NCI-H748 treated with DMSO at 0.1 percent for 48 hours (cell line): ENCODE results near the gene LOX.

Experiments used
- DNase-seq: peaks from one replicate; lab custom pipeline; 2025; lab: John Stamatoyannopoulos, UW

Gene LOX

GRCh38 chr5:122078116-122079110 lies at the start of gene LOX:
Gene LOX, minus strand, starts transcription at chr5:122078259. Its CDS starts 274 bp downstream, at chr5:122077985.
- peak; percentile 35 for DNase-seq

- no peak for DNase-seq
Measured at GRCh38 chr5:122126756-122127321, 48.8 kb upstream of the LOX start.

- DNase-seq, result no peak
Measured at GRCh38 chr5:122126177-122126755, 48.2 kb upstream of the LOX start.

GRCh38 chr5:122124766-122125165 lies 46.7 kb upstream of the LOX start:
- no peak for DNase-seq

GRCh38 chr5:122121479-122122465 lies 43.7 kb upstream of the LOX start:
- no peak for DNase-seq

- DNase-seq, result no peak
Measured at GRCh38 chr5:122120957-122121356, 42.9 kb upstream of the LOX start.

- DNase-seq, result no peak
Measured at GRCh38 chr5:122120493-122120892, 42.4 kb upstream of the LOX start.

- no peak for DNase-seq
Measured at GRCh38 chr5:122119205-122119604, 41.1 kb upstream of the LOX start.

- DNase-seq, result no peak
Measured at GRCh38 chr5:122118356-122118948, 40.4 kb upstream of the LOX start.

GRCh38 chr5:122114501-122114900 lies 36.4 kb upstream of the LOX start:
- no peak for DNase-seq

GRCh38 chr5:122112733-122113558 lies 34.9 kb upstream of the LOX start:
- no peak for DNase-seq

- DNase-seq, result no peak
Measured at GRCh38 chr5:122112063-122112462, 34.0 kb upstream of the LOX start.

GRCh38 chr5:122111460-122111859 lies 33.4 kb upstream of the LOX start:
- DNase-seq, result no peak

GRCh38 chr5:122110987-122111386 lies 32.9 kb upstream of the LOX start:
- DNase-seq, result no peak

- DNase-seq, result no peak
Measured at GRCh38 chr5:122107016-122107415, 29.0 kb upstream of the LOX start.

GRCh38 chr5:122105909-122106308 lies 27.9 kb upstream of the LOX start:
- DNase-seq, result no peak

GRCh38 chr5:122102825-122103224 lies 24.8 kb upstream of the LOX start:
- no peak for DNase-seq

GRCh38 chr5:122101636-122102285 lies 23.7 kb upstream of the LOX start:
- peak; percentile 60 for DNase-seq

GRCh38 chr5:122099060-122099790 lies 21.2 kb upstream of the LOX start:
- DNase-seq, result no peak
